Amniotic stem cell (primary cell): ENCODE results near the gene IRX5.

ENCODE experiments used
- DNase-seq: peaks from one replicate; lab custom pipeline; 2025; lab: John Stamatoyannopoulos, UW

IRX5 gene

DNA sequence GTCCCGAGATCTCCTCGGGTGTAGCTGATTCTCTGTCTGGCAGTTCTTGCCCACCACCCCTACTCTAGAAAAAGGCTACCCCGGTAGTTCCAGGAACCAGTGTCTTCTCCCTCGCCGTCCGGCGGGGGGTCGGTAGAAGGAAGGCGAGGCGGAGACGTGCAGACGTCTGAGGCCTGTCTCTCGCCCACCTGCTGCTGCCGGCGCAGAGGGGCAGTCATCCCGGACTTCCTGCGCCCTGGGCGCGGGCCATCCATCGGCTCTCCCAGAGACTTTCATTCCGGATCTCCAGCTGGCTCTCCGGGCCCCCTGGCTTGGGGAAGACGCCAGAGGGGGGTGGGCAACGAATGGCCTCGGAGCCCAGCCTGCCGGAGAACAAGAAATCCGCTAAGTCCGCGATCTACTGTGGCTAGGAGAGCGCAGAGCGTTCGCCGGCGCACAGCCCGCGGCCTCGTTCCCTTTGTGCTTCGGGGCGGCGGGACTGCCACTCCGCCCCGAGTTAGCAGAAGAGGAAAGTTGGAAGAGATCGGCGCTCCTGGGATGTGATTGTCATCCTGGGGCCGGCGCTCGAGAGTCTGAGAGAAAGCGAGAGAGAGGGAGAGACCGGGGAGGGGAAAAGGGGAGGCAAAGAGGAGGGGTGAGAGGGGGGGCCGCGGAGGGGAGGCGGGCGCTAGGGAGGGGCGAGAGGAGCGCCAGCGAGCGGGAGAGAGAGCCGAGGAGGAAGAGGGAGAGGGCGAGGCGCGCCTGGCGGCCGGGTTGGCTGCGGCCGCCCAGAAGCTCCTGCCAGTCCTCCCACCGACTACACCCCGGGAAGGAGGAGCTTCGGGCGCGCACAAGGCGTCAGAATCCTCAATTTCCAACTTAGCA is at the start of gene IRX5:
Gene IRX5 (plus strand): TSS at position 861 of the 864 bp plus-strand sequence. CDS start 334 bp downstream, outside the sequence.
- DNase-seq, result peak; percentile 88

DNA sequence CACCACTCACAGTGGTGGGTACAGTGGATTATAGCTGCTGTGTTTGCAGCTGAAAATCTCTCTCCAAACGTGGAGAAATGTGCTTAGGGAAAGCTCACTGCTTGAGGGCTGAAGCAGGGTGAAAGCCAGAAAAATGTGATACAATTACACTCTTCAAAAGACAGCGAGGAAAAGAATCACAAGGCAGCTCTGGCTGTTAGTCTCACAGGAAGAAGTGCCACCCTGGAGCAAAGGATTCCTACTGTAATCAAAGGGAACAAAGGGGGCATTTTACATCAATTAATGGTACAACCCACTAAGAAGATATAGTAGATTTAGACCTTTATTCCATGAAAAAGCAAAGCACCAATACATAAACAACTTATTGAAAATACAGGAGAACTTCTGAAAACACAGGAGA is 48.1 kb upstream of the IRX5 start:
- no peak for DNase-seq

- DNase-seq, result no peak
Measured at GRCh38 chr16:54883358-54883757, 47.3 kb upstream of the IRX5 start.

- no peak for DNase-seq
Measured at GRCh38 chr16:54886078-54886477, 44.6 kb upstream of the IRX5 start.

GRCh38 chr16:54890381-54890780 is 40.3 kb upstream of the IRX5 start:
- DNase-seq, result no peak

- DNase-seq, result no peak
Measured at GRCh38 chr16:54891346-54891745, 39.3 kb upstream of the IRX5 start.

DNA sequence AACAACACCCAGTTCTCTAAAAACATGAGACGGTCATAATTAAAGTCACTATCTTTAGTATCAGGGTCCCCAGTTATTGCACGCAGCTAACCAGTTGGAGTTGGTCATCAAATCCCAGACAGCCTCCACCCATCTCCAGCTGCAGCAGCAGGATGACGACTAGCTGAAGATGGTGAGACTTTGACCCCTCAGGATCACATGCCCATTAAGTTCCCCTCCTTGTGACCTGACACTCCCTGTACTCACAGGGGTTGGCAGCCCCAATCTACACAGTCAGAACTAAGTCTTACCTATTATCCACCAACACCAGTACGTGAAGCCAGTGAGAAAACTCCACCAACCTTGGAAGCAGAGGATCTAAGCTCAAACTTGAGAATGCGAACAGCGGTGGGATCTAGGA is 37.7 kb upstream of the IRX5 start:
- no peak for DNase-seq

DNA sequence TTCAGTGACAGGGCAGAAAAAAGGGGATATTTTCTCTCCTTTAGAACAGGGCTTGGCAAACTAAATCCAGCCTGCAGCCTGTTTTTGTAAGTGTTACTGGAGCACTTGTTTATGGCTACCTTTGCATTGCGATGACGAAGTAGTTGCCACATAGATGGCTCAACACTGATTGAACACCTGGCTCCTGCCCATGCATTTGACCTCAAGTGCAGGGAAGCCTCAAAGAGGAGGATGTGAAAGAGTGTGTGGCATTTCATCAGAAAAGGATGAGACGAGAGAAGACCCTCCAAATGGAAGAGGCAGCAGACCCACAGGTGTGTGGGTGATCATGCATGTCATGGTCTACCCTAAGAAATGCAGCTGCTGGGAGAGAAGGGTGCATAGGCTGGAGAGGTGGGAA is 32.7 kb upstream of the IRX5 start:
- DNase-seq, result no peak

DNA sequence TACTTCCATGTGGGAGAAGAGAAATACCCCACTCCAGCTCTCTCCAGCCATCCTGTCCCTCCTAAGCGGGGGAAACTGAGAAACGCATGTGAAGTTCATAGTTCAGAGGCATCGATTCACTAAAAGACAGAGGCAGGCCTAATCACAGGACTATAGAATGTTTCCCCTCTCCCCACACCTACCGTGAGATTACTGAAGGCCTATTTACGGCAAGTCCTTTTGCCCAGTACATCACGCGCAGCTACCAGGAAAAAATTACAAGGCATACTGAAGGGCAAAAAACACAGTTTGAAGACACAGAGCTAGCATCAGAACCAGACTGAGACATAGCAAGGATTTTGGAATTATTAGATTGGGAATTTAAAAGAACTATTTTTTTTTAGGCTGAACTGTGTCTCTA is 29.1 kb upstream of the IRX5 start:
- DNase-seq, result no peak

DNA sequence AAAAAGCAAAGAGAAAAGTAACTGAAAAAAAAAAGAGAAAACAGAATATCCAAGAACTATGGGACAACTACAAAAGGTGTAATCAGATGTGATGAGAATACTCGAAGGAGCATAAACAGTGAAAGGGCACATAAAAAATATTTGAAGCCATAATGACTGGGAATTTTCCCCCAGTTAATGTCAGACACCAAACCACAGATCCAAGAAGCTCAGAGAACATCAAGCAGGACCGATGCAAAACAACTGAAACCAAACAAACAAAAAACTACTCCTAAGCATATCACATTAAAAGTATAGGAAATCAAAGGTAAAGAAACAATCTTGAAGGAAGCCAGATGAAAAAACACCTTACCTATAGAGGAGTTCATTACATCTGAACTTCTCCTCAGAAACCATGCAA is 27.6 kb upstream of the IRX5 start:
- DNase-seq, result no peak

- no peak for DNase-seq
Measured at GRCh38 chr16:54911079-54911478, 19.6 kb upstream of the IRX5 start.

DNA sequence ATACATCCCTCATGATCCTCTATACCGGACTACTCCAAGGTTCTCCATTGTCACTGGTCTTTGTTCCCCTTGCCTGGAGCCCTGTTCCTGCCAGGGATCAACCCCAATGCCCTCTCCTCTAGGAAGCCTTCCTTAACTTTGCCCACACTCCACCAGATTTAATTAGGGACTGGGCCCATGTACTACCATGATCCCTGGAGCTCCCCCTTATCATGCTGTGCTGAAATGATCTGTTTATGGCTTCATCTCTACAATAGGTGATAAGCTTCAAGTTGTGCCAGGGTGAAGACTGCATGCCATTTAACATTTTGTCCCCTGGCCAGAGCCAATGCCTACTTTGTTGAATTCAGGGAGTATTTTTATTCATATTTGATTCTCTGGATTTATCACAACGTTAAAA is 17.9 kb upstream of the IRX5 start:
- DNase-seq, result no peak

DNA sequence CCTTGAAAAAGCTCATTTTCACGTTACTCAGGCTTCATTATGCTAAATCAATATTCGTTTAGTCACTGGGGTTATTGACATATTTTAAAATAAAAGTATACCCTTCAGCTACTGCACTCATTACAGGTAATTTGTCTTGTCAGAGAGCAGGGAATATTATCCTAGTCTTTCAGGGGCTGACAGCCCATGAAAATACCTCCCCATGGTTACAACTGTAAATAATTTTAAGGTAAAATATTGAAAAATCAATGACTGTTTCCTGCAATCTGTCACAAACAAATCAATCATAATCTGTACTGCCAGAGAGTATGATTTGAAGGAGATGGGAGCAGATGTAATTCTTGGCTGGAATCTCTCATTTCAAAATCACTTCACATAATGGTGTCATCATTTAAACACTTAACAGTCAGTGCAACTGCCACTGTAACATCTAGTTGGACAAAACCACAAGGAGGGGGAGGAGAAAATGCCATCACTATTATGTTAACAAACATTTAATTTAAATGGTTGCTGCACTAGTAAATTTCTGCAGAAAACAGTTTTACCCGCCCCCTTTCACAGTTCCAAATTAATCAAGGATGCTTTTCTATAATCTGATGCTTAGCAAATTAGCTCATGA is 9.3 kb upstream of the IRX5 start:
- DNase-seq, result no peak

- no peak for DNase-seq
Measured at GRCh38 chr16:54923055-54923473, 7.6 kb upstream of the IRX5 start.

GRCh38 chr16:54923988-54924387 is 6.7 kb upstream of the IRX5 start:
- no peak for DNase-seq

DNA sequence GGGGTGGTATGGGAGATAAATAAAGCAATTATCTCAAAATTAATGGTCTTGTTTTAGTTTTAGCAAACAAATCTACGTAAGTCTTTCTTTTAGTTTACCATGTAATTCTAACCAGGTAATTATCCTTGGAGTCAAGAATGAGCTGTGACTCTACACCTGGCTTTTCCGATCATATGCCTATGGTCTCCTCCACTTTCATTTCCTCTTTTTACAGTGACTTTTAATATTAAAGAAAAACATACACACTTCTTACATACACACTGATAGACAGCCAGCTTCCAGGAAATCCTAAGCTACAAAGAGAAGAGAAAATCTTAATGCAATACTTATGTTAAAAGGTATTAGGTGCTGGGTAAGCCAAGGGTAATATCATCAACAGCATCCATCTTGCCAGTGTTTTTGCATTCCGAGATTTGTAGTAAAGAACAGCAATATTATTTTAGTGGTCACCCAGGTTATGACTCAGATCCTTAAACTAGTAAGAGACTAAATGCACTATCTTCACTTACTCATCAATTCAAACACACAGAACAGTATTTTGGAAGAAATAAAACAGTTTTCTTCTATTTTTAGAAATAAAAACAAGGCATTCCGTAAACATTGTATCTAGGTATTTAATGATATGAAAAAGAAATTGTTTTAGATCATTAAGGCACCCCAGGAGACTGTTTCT is 4.4 kb upstream of the IRX5 start:
- DNase-seq, result peak; percentile 20

GRCh38 chr16:54927125-54928015 is 3.3 kb upstream of the IRX5 start:
- no peak for DNase-seq

DNA sequence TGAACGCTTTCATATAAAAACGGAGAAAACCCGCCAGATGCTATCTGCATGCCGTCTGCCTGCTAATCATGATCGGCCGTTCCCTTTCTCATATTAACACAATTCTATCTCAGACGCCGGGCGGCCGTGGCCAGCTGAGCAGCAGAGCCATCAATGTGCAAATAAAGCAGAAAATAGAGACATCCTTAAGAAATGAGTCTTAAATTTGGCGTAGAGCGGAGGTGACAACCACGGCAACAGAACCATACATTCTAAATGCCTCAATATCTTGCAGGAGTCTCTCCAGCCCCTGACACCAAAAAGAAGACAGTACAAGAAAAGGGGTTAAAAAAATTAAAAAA is 2.7 kb upstream of the IRX5 start:
- no peak for DNase-seq

DNA sequence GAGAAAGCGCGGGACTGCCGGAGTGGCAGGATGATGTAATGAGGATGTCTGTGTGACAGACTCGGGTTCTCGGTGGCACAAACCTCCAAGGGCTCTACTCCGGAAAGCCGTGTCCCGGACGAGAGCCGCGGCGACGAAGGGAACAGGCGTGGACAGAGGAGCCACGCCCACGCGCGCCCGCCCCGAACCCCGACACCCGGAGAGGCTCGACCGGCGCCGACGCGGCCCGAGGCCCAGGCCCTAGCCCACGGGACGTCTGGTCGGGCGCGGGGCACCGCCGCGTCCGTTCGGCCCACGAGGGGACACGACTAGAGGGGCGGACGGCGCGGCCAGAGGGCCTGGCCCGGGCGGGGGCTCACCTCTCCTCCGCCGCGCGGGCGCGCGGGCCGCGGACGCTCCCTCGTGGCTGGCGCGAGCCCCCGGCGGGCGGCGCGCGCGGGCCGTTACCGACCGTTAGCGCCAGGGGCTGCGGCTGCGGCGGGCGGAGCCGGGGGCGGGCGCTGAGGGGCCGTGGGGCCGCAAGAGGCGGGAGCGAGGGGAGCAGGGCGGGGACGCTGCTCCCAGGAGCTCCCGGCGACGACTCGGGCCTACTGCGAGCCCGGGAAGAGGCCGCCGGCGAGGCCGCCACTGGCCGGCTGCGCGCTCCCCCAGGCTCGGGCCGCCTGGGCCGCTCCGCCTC is 2.1 kb upstream of the IRX5 start:
- DNase-seq, result peak; percentile 65

DNA sequence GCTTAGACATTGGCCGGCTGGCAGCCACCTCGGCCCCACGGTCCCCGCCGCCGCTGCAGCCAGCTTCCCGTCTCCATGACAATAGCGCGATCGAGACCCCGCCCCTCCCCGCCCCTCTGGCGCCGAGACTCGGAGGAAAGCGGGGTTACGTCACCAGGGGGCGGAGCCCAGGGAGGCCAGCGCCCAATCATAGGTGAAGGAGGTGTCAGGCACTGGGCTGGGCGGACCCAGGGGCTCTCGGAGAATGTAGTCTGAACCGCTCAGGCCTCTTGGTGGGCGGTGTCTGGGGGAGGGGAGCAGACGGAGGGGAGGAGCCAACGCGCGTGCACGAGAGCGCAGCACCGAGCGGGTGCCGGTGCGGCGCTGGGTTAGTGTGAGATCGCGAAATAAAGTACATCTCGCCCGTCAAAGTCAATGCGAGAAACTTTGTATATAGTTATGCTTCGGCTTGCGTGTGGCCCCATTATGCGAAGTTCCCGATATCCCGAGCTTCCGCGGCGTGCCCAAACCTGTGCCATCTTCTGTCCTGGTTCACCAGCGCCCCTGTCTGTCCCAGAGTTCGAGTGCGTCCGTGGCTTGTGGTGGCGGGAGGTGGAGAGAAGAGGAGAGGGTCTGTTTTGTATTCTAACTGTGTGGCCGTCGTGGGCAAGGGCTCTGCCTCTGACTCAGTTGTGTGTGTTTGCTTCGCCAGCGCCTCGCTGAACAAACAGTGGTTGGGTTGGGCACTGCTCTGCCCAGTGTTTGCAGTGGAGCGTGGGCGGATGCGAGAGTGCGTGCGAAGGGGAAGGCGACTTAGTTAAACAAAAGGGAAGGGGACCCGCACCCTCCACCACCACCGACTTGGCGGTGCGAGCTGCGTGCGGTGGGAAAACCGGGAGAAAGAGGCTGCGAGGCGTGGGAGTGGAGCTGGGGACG is 1.3 kb upstream of the IRX5 start:
- DNase-seq, result peak; percentile 98

- DNase-seq, result no peak
Measured at GRCh38 chr16:54930869-54931119, 129 bp downstream of the IRX5 start.
